OCI-LY7 (cell line): ENCODE results near the gene SSBP2. TPM values are rescaled to one million over a fixed set of nuclear protein-coding genes. Genes with fewer than 3 reads are reported as not detected.

Experiments
- BruUV-seq: library from RNA; stranded (reverse); fragments of 400-500 nt; replicated peaks from 2 replicates; lab custom pipeline; 2021; lab: Mats Ljungman, UMichigan
- CTCF ChIA-PET: fragments of 300-600 bp; sonication (Branson Sonifier 250); formaldehyde crosslinking; loops from one replicate; lab custom pipeline; 2022; ENCODE audit warnings: antibody characterized with exemption; ENCODE audit not compliant: unreplicated experiment; lab: Charles Lee
- POLR2A ChIA-PET: fragments of 300-600 bp; sonication (Branson Sonifier 250); formaldehyde crosslinking; loops from one replicate; lab custom pipeline; 2022; ENCODE audit warnings: antibody characterized with exemption; lab: Charles Lee
- DNase-seq: peaks from one replicate; pipeline ENCODE4 v3.0.0-alpha.2; 2015; ENCODE audit warnings: low spot score
- H2AFZ ChIP-seq: fragments of 200-600 bp; sonication (generic), shearing (Covaris generic); 2 replicates; pipeline ENCODE4 v1.6.1; 2014; ENCODE audit warnings: mild to moderate bottlenecking, antibody characterized with exemption, low read length, moderate library complexity
- H3K27ac ChIP-seq: fragments of 200-600 bp; sonication (generic); 2 replicates; pipeline ENCODE4 v1.5.1; 2014; ENCODE audit warnings: mixed run types, low read depth, mild to moderate bottlenecking, moderate library complexity, low read length, inconsistent platforms; ENCODE audit not compliant: poor library complexity, severe bottlenecking
- H3K36me3 ChIP-seq: fragments of 200-600 bp; sonication (generic); 2 replicates; pipeline ENCODE4 v1.6.1; 2014; ENCODE audit warnings: mild to moderate bottlenecking, antibody characterized with exemption, low read length, moderate library complexity, mixed read lengths; ENCODE audit not compliant: insufficient read depth
- H3K4me1 ChIP-seq: fragments of 200-600 bp; sonication (generic); 2 replicates; pipeline ENCODE4 v1.5.1; 2014; ENCODE audit warnings: mild to moderate bottlenecking, low read length; ENCODE audit not compliant: insufficient read depth, poor library complexity, severe bottlenecking
- H3K4me2 ChIP-seq: fragments of 200-600 bp; sonication (generic); 2 replicates; pipeline ENCODE4 v1.6.1; 2014; ENCODE audit warnings: mild to moderate bottlenecking, low read length
- H3K4me3 ChIP-seq: fragments of 200-600 bp; sonication (generic); 2 replicates; pipeline ENCODE4 v1.5.1; 2014; ENCODE audit warnings: mild to moderate bottlenecking, low read depth, low read length; ENCODE audit not compliant: poor library complexity, severe bottlenecking
- H3K79me2 ChIP-seq: fragments of 200-600 bp; sonication (generic); 2 replicates; pipeline ENCODE4 v1.6.1; 2016; ENCODE audit warnings: low read depth, mild to moderate bottlenecking, low read length, moderate library complexity, mixed read lengths; ENCODE audit not compliant: insufficient read depth
- H3K9me2 ChIP-seq: fragments of 200-600 bp; sonication (generic); 2 replicates; pipeline ENCODE4 v1.6.1; 2016; ENCODE audit warnings: mild to moderate bottlenecking, low read length, mixed read lengths; ENCODE audit not compliant: insufficient read depth
- H3K9me3 ChIP-seq: fragments of 200-600 bp; sonication (generic); 2 replicates; pipeline ENCODE4 v1.6.1; 2014; ENCODE audit warnings: mild to moderate bottlenecking, mixed run types, low read length, mixed read lengths
- H4K20me1 ChIP-seq: fragments of 200-600 bp; sonication (generic); 2 replicates; pipeline ENCODE4 v1.6.1; 2014; ENCODE audit warnings: mild to moderate bottlenecking, antibody characterized with exemption, low read length, moderate library complexity, mixed read lengths; ENCODE audit not compliant: insufficient read depth
- EZH2phosphoT487 ChIP-seq: fragments of 200-600 bp; sonication (generic); IDR thresholded peaks from 2 replicates; pipeline ENCODE4 v1.6.1; 2018; ENCODE audit warnings: low read depth, borderline replicate concordance, mild to moderate bottlenecking, mixed run types, antibody characterized with exemption, low read length, moderate library complexity, mixed read lengths
- intact Hi-C: fragments of 100-400 bp; cut with micrococcal nuclease; formaldehyde crosslinking; loops from one replicate; pipeline ENCODE4 v1.10.0; 2022; ENCODE audit not compliant: unreplicated experiment
- total RNA-seq, 2 experiments: library from RNA; depleted of rRNA in 1 of 2; stranded (reverse); fragments of >200 nt in 1 of 2; shearing (Covaris generic) in 1 of 2; gene quantifications; 2 replicates each; pipeline ENCODE4 v1.2.3, GENCODE V29; 2014 to 2022
- TF ChIP-seq, protein P1 (sequence below): fragments of 200-600 bp; sonication (generic); conservative IDR thresholded peaks from 2 replicates; pipeline ENCODE4 v1.5.1; 2014; ENCODE audit warnings: mild to moderate bottlenecking, antibody characterized with exemption, low read length, moderate library complexity, mixed read lengths

The SSBP2 gene
- total RNA-seq, 2 experiments from 2014 or later = 140 to 172 TPM

DNA sequence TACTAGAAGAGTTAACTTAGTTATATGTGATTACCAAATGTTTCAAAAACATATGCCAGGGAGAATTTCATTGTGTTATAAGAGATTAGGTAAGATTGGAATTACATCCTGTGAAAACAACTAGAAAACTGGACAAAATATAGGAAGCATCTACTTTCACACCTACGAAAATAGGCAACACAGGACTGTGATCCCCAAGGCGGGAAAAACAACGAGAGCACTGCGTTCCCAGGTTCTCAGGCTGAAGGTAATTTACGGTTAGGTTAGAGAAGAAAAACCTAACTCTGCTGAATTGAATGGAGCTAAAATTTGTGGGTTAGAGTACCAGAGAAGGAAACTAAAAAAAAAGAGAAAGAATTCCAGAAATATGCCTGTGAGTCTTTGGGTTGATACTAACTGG is 385.4 kb downstream of the SSBP2 start:
- no peak overlapping the region for H3K27ac ChIP-seq
- no peak for TF ChIP-seq EZH2phosphoT487
- TF ChIP-seq, protein P1, sequence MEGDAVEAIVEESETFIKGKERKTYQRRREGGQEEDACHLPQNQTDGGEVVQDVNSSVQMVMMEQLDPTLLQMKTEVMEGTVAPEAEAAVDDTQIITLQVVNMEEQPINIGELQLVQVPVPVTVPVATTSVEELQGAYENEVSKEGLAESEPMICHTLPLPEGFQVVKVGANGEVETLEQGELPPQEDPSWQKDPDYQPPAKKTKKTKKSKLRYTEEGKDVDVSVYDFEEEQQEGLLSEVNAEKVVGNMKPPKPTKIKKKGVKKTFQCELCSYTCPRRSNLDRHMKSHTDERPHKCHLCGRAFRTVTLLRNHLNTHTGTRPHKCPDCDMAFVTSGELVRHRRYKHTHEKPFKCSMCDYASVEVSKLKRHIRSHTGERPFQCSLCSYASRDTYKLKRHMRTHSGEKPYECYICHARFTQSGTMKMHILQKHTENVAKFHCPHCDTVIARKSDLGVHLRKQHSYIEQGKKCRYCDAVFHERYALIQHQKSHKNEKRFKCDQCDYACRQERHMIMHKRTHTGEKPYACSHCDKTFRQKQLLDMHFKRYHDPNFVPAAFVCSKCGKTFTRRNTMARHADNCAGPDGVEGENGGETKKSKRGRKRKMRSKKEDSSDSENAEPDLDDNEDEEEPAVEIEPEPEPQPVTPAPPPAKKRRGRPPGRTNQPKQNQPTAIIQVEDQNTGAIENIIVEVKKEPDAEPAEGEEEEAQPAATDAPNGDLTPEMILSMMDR = no peak
- intact Hi-C loops = no loop called here
- BruUV-seq = no TSS peak
- H3K4me2 ChIP-seq = no peak overlapping the region
- no peak for DNase-seq
- H3K9me3 ChIP-seq = no peaks in the 10 kb centered on the region
- ChIA-PET POLR2A (interaction anchor here (0.5 to 0.6 kb wide), 2 partner anchors 8 to 1926 kb away, joined by 3 read pairs; no protein-coding TSS in a partner anchor), CTCF (no interaction called here)
- H3K36me3 ChIP-seq = no peaks in the 10 kb centered on the region
- no peaks in the 10 kb centered on the region for H3K4me1 ChIP-seq
- no peaks in the 10 kb centered on the region for H3K79me2 ChIP-seq
- H2AFZ ChIP-seq = no peak overlapping the region
- H3K9me2 ChIP-seq = no peaks in the 10 kb centered on the region
- H4K20me1 ChIP-seq = no peaks in the 10 kb centered on the region
- no peak overlapping the region for H3K4me3 ChIP-seq

DNA sequence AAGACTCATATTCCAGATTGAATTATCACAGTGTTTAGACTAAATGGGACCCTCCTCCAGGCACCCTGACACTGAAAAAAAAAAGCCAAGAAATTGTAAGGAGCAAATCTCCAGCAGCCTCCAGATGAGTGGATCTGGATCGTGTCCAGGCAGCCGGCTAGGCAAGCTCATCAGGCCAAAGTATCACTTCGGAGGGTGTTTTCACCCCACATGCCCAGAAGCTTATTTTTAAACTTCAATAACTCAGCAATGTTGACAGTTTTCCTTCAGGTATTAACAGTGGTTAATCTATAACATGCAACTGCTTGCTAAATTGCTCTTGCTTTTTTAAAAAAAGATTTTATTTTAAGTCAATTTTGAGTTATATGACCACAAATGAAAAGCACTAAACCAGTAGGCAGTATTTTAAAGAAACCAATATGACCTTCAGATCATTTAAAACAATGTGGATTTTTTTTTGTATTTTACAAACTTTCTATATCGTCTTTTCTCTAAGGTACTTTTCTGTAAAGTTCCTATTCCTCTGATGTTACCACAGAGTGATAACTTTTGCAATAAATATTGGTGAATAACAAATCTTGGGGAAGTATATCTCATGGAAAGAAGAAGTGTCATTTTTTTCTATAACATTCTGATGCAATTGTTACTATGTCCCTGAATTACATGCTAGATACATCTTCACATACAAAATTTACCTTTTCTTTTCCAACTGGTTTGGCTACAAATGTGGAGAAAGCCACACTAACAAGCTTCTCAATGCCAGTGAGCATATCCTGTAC is 387.6 kb downstream of the SSBP2 start:
- no peak for DNase-seq
- Histone ChIP-seq H2AFZ (no peak overlapping the region), H3K4me1 (no peaks in the 10 kb centered on the region), H3K79me2 (no peaks in the 10 kb centered on the region), H3K9me3 (no peaks in the 10 kb centered on the region), H3K9me2 (no peaks in the 10 kb centered on the region), H3K4me2 (no peak overlapping the region), H3K4me3 (no peak overlapping the region), H3K36me3 (no peaks in the 10 kb centered on the region), H3K27ac (no peak overlapping the region), H4K20me1 (no peaks in the 10 kb centered on the region)
- CTCF ChIA-PET = no interaction called here
- no TSS peak for BruUV-seq
- POLR2A ChIA-PET = interaction anchor here (0.9 kb wide), 1 partner anchor 123 kb away, joined by 3 read pairs; no protein-coding TSS in a partner anchor
- intact Hi-C loops = no loop called here
- TF ChIP-seq, protein P1 = no peak
- TF ChIP-seq EZH2phosphoT487 = no peak

Other genes starting within 250 kb of the SSBP2 start
- 5.4 and 11.8 TPM in 2 replicates for gene ATG10, start 220.9 kb upstream of the SSBP2 start, total RNA-seq (2014; rRNA removed; shearing (Covaris generic))
- 14.8 and 17.0 TPM in 2 replicates for gene ATG10, start 220.9 kb upstream of the SSBP2 start, total RNA-seq (2022)